ENCODE measurements around the gene CD248.

The CD248 gene

DNA sequence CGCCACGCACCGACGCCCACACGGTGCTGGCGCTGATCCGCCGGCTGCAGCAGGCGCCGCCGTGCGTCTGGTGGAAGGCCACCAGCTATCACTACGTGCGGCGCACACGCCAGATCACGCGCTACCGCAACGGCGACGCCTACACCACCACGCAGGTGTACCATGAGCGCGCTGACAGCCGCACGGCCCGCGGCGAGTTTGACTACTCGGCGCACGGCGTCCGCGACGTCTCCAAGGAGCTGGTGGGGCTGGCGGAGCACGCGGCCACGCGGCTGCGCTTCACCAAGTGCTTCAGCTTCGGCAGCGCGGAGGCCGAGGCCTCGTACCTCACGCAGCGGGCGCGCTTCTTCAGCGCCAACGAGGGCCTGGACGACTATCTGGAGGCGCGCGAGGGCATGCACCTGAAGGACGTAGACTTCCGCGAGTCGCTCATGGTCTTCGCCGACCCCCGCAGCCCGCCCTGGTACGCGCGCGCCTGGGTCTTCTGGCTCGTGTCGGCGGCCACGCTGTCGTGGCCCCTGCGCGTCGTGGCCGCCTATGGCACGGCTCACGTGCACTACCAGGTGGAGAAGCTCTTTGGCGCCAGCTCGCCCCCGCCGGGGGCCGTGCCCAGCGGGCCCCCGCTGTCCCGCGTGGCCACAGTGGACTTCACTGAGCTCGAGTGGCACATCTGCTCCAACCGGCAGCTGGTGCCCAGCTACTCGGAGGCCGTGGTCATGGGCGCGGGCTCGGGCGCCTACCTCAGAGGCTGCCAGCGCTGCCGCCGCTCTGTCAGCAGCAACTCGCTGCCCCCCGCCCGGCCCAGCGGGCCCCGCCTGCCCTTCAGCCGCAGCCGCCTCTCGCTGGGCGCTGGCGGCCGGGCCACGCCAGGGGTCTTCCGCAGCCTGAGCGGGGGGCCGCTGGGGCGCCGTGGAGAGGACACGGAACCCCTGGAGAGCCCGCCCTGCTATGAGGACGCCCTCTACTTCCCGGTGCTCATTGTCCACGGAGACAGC, 21.9 kb downstream of the CD248 start:
- Histone ChIP-seq H3K27ac (no peak overlapping the region), H3K4me3 (no peak overlapping the region)
- TF ChIP-seq, protein P1, sequence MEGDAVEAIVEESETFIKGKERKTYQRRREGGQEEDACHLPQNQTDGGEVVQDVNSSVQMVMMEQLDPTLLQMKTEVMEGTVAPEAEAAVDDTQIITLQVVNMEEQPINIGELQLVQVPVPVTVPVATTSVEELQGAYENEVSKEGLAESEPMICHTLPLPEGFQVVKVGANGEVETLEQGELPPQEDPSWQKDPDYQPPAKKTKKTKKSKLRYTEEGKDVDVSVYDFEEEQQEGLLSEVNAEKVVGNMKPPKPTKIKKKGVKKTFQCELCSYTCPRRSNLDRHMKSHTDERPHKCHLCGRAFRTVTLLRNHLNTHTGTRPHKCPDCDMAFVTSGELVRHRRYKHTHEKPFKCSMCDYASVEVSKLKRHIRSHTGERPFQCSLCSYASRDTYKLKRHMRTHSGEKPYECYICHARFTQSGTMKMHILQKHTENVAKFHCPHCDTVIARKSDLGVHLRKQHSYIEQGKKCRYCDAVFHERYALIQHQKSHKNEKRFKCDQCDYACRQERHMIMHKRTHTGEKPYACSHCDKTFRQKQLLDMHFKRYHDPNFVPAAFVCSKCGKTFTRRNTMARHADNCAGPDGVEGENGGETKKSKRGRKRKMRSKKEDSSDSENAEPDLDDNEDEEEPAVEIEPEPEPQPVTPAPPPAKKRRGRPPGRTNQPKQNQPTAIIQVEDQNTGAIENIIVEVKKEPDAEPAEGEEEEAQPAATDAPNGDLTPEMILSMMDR (IDR thresholded peaks at IDR 0.05) = no peak
- no peak for DNase-seq (ENCODE audit: low spot score)

DNA sequence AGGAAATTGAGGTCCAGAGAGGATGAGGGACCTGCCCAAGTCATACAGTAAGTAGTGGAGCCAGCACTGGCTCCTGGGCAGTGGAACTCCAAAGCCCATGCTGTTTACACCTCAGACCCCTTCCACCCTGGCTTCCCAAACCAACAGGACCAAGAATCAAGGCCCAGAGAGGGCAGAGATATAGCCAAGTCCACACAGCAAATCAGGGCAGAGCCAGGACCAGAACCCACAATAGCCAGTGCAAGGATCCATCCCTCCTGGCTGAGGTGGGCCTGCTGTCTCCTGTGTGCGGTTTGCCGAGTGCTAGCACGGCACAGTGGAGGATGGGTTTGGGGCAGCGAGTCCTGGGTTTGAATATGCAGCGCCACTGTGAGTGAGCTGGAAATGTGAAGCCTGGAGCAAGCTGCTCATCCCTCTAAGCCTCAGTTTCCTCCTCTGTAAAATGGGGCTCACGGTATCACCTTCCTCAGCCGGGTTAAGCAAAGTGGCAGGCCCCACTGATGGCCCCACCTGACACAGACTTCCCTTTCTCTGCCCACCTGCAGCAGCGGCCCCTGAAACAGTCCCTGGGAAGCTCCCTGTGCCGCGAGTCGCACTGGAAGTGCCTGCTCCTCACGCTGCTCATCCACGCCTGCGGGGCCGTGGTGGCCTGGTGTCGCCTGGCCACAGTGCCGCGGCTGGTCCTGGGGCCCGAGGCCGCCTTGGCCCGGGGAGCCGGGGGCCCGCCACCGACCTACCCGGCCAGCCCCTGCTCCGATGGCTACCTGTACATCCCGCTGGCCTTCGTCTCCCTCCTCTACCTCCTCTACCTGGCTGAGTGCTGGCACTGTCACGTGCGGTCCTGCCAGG, 22.8 kb downstream of the CD248 start:
- TF ChIP-seq, protein P1 (IDR thresholded peaks at IDR 0.05) = no peak
- DNase-seq (ENCODE audit: low spot score) = no peak
- Histone ChIP-seq H3K4me3 (no peak overlapping the region), H3K27ac (no peak overlapping the region)

DNA sequence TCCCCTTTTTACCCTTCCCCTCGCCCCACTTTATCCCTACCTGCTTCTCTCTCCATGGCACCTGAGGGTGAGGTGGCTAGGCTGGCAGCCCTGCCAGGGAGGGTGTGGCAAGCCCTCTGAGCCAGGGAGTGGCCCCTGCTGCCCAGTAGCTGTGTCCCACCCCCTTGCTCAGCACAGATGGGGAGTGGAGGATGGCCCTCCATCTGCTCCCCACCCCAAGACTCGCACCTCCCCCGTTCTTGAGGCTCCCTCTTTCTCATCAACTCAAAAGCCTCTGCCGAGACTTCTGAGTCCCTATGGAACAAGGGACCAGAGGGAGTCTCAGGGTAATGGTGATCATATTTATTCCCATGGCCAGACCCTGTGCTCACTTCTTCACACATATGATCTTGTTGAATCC, 23.5 kb downstream of the CD248 start:
- Histone ChIP-seq H3K4me3 (no peak overlapping the region), H3K27ac (no peak overlapping the region)
- TF ChIP-seq, protein P1 (IDR thresholded peaks at IDR 0.05) = no peak

DNA sequence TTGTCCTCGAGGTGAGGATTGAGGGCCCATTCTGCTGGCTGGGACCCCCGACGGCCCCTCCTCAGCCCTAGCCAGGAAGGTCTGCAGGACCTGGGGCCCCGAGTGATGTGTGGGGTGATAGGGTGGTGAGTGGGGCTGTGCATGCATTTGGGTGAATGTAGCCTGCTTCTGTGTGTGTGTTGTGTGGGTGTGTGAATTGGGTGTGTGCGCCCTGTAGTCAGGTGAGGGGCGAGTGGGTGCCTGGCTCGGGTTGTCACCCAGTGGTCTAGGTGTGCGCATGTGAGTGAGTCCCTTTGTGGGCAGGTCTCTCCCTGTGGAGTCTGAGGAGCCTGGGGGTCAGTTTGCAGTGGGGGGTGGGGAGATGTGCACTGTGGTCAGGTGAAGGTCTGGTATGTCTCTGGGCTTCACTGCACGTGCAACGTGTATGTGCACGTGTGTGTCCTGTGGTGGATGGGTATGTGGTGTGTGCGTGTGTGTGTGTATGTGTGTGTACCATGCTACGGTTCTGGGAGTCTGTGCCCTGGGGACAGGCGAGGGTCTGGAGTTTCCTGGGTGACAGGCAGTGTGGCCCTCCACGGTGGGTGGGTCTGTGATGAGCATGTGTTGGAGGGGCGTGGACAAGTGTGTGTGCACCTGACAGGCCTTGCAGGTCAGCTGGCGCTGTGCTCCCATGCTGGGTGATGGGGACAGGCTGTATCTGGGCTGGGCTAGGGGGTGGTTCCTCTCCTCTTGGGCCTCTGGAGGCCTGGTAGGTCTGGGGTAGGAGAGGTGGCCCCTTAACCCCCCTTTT, 24.1 kb downstream of the CD248 start:
- no peak for DNase-seq (ENCODE audit: low spot score)
- TF ChIP-seq, protein P1 (IDR thresholded peaks at IDR 0.05) = no peak
- H3K27ac ChIP-seq = no peak overlapping the region
- peak overlapping the region; percentile 70 for H3K4me3 ChIP-seq

More for the DNA sequence above, 23.5 kb downstream of the CD248 start:
- no peak for DNase-seq (ENCODE audit: low spot score)

DNA sequence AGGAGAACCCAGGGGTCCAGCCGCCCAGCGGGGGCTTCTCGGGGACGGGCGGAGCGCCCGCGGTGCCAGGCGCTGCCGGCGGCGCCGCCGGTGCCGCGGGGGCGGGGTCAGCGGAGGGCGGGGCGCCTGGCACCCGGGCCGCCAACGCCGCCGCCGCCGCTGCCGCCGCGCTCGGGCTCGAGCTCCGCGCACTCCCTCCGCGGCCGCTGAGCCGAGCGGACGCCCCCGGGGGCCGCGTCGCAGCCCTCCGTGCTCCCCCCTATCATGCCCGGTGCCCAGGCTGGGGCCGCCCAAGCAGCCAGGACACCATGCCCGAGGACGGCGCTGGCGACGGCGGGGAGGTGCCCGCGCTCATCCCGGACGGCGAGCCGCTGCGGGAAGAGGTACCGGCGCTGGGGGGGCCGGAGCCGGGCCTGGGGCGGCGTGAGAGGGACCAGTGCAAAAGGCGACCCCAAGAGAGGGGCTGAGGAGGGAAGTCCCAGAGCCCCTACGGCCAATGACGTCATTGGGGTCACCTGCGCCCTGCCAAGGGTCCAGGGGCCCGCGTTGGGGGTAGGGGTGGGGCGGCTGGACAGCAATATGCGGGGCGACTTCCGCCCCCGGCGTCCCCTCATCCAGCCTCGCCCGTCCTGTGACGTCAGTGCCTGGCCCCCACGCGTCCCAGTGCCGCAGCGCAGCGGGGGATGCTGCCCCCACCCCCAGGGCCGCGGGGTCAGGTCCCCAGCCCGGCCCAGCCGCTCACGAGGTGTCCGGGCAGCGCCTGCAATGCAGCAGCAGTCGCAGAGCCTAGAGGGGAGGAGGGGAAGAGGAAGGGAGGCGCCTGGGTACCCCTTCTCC, 24.9 kb downstream of the CD248 start, which contains the start of gene TMEM151A:
Gene TMEM151A (plus strand): TSS at position 189 of the 837 bp plus-strand sequence. CDS start 120 bp downstream, at position 309.
- TF ChIP-seq, protein P1 (IDR thresholded peaks at IDR 0.05) = no peak
- H3K27ac ChIP-seq = no peak within 1 kb of the TSS
- peak within 1 kb of the TSS; percentile 70 for H3K4me3 ChIP-seq
- no peak for DNase-seq (ENCODE audit: low spot score)

DNA sequence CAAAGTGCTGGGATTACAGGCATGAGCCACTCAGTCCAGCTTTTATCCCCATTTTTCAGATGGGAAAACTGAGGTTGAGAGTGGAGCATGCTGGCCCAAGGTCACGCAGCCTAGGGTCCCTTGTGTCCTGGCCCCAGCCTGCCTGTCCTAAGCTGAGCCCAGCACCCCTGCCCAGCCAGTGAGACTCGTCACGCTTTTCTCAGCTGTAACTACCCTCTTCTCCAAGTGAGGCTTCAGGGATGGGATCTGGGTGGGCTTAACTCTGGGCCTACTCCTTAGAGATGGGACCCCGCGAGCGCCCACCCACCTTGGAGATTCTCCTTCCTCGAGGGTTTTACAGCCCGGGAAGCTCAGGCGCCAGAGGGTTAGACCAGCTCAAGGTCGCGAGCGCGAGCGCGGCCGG, 25.5 kb downstream of the CD248 start:
- peak overlapping the region; percentile 70 for H3K4me3 ChIP-seq
- DNase-seq (ENCODE audit: low spot score) = no peak

More for the DNA sequence above, 25.5 kb downstream of the CD248 start:
- H3K27ac ChIP-seq = no peak overlapping the region
- TF ChIP-seq, protein P1 (IDR thresholded peaks at IDR 0.05) = no peak
